AML-193 (cell line): ENCODE results near the gene AP2B1.

Experiments
- DNase-seq, 2 experiments: peaks; one replicate each; lab custom pipeline; 2025; lab: John Stamatoyannopoulos, UW

AP2B1 gene

DNA sequence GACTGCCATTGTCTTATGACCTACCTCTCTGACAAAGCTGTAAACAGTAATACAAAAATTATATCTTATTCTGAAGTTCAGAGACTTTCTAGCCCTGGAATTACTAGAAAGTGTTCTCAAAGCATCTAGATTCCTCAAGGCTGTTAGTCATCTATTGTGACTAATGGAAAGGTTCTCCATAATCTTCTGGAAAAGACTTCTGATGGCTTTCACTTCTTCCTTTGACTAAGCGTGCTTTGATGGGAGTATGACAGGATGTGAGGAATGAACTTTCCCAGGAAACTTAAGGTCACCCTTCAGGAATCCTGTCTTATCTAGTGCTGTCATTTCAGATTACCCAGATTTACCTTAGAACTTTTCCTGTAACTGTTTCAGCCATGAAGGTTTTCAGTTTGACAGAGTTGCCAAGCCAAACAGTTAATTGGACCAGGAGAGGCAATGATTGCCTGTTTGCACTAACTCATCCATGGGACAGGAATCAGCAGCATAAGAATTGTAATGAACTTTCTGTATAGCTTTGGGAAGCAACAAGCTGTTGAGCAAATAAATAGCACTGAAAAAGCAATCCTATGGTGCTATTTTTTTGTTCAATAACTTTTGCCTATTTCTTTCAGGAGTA lies 43.5 kb downstream of the AP2B1 start:
- DNase-seq: no peak

DNA sequence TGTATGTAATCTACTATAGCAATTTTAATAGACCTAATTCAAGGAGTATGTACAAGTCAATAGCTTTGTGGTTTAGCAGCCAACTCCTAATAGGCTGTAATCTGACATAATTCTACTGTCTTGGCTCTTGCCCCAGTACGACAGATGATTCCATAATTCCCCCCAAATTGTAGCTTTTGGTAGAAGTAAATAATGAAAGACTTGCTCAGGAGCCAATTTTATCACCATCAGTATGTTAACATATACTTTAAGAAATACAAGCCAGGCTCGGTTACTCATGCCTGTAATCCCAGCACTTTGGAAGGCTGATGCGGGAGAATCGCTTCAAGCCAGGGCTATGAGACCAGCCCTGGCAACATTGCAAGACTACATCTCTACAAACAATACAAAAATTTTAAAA lies 53.9 kb downstream of the AP2B1 start:
- no peak for DNase-seq

DNA sequence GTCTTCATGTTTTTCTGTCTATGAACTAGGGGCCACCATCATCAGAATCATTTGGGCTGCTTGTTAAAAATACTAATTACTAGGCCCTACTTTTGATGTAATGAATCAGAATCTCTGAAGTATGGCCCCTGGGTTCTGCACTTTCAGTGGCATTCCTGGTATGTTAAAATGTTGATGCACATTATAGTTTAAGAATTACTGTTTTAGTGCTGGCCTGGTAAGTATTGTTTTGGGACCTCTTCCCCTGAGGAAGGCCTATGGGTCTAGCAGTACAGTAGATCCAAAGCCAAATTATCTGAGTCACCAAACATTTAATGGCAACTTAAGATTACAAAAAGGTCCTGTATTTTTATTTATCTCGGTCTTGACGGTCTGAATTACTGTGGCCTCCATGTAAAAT lies 58.8 kb downstream of the AP2B1 start:
- DNase-seq: no peak

DNA sequence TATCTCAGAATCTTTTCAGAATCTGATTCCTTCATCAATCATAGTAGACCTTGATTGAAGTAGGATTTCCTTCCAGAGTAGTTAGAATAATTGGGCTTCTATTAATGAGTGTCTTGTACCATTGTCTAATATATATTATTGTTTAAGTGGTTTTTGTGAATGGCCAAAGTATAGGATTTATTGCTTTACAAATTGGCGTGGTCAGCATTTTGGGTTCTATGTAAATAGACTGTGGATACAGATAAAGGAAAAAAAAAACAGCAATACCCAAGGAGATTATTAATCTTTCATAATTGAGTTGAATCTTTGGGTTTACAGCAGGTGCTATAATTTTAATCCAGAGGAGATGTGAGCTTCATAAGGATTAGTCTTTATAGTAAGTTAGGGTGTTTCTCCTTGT lies 64.3 kb downstream of the AP2B1 start:
- DNase-seq: no peak

- no peak for DNase-seq
These were observed 66.7 kb downstream of the AP2B1 start for GRCh38 chr17:35653619-35654361.

- no peak for DNase-seq
These were observed 68.2 kb downstream of the AP2B1 start for GRCh38 chr17:35655303-35655702.

DNA sequence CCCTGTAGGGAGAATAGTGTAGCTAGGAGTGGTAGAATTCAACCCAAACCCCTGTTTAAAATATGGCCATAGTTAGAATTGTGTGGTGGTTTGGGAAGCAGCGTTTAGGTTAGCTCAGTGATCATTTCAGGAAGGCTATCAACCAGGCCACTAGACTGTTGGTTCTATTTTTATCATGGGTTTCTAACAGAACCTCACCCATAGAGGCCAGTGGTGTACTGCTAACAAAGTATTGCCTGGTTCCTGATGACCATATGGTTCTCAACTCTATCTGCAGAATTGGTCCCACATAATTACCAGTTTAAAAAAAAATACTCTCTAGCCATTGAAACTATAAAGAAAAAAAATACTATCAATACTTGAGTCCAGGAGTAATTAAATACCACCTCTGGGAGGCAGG lies 73.8 kb downstream of the AP2B1 start:
- DNase-seq: no peak

DNA sequence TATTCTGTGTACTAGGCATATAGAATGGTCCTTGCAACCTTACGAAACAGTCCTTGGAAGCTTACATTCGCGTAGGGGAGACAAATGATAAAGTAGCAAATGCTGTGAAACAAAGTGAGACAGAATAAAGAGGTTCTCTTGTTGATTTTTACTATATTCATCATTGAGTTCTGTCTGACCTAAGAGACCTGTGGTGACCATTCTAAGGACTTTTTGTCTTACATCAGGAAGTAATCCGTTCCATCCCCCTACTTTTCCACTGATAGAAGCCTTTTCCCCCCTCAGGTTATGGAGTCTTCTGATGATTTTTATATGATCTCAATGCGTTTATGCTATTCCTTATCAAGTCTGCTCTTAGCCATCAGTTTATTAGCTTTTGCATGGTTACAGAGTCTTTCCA lies 77.6 kb downstream of the AP2B1 start:
- no peak for DNase-seq

DNA sequence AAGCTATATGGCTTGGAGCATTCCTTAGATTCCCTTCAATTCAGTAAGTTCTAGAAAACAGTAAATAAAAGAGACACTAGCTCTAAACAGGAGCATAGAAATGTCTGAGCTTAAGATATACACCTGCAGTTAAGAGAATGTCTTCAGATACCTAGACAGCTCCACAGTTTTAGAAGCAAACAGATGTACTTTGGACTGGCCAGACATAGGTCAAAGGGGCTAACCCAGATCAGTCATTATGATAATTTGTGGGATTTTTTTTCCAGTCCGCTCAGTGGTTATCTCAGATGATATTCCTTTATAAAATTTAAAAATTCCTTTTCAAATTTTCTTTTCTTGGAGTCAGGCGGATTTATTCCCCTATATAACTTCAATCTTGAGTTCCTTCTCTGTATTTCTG lies 78.5 kb downstream of the AP2B1 start:
- no peak for DNase-seq

DNA sequence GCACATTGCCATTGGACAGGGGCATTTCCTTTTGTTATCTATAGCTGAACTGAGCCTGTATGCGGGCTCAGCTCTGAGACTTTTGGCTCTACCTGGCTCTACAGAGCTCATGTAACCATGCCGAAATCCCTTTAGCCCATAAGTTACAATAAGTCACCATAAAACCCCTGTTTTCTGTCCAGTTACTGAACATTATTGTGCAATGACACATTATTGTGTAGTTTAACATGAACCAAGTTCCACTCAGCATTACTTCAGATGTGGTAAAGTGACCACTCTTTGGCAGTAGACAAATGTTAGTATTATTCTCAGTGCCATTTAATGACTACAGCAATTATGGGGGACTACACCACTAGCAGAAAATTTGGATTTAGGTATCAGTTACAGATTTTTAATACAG lies 78.9 kb downstream of the AP2B1 start:
- no peak for DNase-seq

DNA sequence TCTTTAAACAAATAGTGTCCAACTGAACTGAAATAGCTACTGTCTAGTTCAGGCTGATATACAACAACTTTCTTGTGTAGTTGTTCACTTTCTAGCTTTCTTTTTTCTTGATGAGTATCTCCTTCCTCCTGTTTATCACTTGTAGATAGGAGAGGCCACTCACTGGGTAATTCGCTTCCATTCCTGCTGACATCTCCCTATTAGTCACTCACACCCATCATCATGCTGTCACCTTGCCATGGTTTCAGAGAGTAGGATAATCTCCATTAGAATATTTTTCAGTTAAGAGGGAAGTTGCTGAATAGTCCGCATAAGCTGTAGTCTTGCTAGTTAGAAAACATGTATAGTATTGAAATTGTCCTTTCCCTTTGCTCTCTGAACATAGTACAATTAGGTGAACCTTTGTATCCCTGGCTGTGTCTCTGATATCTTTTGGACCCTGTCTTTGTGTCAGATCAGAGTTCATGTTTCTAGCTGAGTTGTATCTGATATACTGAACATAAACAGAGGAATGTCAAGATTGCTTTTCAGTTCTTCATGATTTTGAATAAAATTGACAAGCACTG lies 79.9 kb downstream of the AP2B1 start:
- no peak for DNase-seq

GRCh38 chr17:35668802-35669201 lies 81.7 kb downstream of the AP2B1 start:
- no peak for DNase-seq

DNA sequence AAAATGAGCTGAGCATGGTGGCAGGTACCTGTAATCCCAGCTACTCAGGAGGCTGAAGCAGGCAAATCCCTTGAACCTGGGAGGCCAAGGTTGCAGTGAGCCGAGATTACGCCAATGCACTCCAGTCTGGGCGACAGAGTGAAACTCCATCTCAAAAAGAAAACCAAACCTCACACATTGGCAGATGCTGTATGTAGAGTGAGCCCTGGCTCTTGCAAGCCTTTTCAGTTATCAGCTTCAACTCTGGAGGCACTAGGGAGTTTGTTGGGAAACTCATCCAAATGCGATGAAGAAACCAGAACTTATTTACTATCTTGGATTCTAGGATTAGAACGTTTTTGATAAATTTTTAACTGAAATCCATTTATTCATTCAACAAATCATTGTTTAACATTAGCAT lies 87.4 kb downstream of the AP2B1 start:
- DNase-seq: no peak

- no peak for DNase-seq
These were observed 89.3 kb downstream of the AP2B1 start for GRCh38 chr17:35676441-35676840.

- DNase-seq: no peak
These were observed 92.0 kb downstream of the AP2B1 start for GRCh38 chr17:35679007-35679682.

DNA sequence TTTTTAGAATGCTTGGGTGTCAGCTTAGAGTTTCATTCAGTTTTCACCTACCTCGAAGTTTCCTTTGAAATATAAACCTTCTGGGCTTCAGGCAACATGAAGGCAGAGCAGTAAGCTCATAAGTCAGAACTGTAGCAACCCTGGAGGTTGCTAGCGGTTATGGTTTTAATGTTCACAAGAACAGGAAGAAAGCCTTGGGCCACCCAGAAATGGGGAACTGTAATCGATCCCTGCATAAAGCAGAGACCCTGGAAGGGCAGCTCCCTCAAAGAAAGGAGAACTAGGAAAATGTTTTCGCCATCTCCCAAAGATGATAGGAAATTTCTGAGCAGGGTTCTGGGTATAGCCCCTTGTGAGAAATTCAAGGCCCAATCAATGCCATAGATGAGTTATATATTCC lies 96.5 kb downstream of the AP2B1 start:
- DNase-seq: no peak

GRCh38 chr17:35684055-35684802 lies 97.1 kb downstream of the AP2B1 start:
- no peak for DNase-seq

- no peak for DNase-seq
These were observed 105.5 kb downstream of the AP2B1 start for GRCh38 chr17:35692512-35693210.

- no peak for DNase-seq
These were observed 106.5 kb downstream of the AP2B1 start for GRCh38 chr17:35693662-35694061.

- DNase-seq: no peak
These were observed 107.8 kb downstream of the AP2B1 start for GRCh38 chr17:35694906-35695305.

GRCh38 chr17:35695613-35696012 lies 108.5 kb downstream of the AP2B1 start:
- no peak for DNase-seq

- DNase-seq: no peak
These were observed 111.7 kb downstream of the AP2B1 start for GRCh38 chr17:35698800-35699199.
